COR-L47 (cell line): ENCODE measurements around the gene TMEM178B.
"Not testable (repeated sequence)": the region's sequence is repeated elsewhere in the genome, so short reads cannot be mapped to it uniquely, and the experiment has no call there.

Source experiments
- DNase-seq: peaks from one replicate; lab custom pipeline; 2025; lab: John Stamatoyannopoulos, UW

The TMEM178B gene

GRCh38 chr7:141312828-141313521 is 239.1 kb downstream of the TMEM178B start:
- no peak for DNase-seq

GRCh38 chr7:141313896-141314295 is 240.0 kb downstream of the TMEM178B start:
- no peak for DNase-seq

DNA sequence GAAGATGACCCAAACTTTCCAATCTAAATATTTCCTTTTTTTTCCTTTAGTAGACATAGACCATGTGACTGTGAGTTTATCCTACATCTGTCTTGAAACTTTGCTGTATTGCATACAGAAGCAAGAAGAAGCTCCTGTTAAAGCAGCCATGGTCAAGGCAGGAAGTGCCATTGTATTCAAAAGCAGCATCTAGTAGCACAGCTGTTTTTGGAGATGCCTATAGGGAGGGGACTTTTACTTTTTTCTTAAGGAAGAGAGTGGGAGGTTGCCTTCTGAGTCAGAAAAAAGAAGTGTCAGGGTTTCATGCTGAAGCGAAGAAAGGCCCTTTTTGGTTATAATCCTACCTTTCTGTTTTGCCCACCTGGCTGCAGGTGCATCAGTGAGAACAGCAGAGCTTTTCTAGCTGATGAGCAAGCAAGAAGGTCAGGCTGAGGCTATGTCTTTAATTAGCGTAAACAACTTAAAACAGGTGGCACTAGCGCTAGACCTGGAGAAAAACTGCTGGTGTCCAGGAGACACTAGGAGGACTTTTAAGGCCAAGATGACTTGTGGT is 243.2 kb downstream of the TMEM178B start:
- no peak for DNase-seq

- no peak for DNase-seq
Measured at GRCh38 chr7:141320287-141320686, 246.4 kb downstream of the TMEM178B start.

DNA sequence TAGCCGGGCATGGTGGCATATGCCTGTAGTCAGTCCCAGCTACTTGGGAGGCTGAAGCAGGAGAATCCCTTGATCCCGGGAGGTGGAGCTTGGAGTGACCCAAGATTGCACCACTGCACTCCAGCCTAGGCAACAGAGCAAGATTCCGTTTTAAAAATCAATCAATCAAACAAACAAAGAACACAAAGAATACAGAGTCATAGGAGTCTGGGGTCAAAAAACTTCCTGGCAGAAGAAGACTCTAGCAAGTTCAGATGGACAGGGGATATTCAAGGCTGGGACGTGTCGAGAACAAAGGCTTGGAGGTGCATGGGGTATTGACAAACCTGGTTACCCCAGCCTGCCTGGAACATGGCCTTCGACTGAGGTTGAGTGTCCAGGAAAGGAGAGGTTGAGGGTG is 248.5 kb downstream of the TMEM178B start:
- DNase-seq: no peak

DNA sequence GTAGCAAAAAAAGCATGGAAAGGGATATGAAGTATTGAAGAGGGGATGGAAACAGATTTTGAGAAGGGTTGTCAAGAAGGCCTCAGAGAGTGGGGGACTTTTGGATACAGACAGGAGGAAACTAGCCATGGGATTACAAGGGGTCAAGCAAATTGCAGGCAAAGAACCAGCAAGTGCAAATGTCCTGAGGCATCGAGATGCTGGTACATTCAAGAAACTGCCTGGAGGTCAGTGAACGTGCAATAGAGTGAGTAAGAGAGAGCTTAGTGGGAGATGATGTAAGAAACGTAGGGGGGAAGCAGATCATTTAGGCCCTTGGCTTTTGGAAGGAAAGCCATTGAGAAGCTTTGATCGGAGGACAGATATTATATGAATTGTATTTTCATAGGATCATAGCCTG is 250.0 kb downstream of the TMEM178B start:
- no peak for DNase-seq

- DNase-seq: no peak
Measured at GRCh38 chr7:141324870-141325269, 251.0 kb downstream of the TMEM178B start.

- DNase-seq: no peak
Measured at GRCh38 chr7:141325275-141325674, 251.4 kb downstream of the TMEM178B start.

- no peak for DNase-seq
Measured at GRCh38 chr7:141328290-141328689, 254.4 kb downstream of the TMEM178B start.

DNA sequence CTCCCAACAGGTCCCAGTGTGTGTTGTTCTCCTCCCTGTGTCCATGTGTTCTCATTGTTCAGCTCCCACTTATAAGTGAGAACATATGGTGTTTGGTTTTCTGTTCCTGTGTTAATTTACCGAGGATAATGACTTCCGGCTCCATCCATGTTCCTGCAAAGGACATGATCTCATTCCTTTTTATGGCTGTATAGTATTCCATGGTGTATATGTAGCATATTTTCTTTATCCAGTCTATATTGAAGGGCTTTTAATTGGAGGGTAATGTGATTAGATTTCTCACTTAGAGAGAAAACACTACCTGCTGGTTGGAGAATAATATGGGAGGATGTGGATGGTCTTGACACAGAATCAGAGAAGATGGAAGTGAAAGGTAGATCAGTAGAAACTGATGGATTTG is 256.4 kb downstream of the TMEM178B start:
- DNase-seq: not testable (repeated sequence)

DNA sequence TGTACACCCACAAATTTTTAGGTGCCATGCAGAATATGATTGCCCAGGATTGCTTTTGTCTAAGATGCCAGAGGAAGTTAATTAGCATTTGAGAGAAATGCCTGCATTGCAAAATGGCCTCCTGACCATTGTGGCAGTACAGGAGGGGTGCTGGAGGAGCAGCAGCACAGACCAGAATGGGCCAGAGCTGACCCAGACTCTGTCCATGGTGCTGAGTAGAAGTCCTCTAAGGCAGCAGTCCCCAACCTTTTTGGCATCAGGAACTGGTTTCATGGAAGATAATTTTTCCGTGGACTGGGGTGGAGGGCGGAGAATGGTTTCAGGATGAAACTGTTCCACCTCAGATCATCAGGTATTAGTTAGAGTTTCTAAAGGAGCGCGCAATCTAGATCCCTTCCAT is 259.6 kb downstream of the TMEM178B start:
- DNase-seq: no peak

- DNase-seq: no peak
Measured at GRCh38 chr7:141335164-141335563, 261.3 kb downstream of the TMEM178B start.

DNA sequence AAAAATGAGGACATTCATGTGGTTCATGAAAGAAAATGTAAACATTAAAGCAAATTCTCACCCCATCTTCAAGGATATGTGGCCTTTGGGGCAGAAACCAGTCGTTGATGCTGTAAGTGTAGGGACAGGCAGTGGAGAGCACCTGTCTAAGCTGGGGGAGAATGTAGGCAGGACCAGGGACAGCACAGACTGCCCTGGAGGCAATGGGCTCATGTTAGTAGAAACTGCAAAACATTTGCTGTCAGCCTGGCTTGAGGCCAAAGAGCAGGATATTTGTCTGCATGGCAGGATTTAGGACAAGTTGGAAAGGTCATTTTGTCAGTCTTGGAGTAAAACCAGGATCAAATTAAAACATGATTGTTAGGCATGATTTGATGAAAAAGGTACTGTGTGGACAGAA is 265.7 kb downstream of the TMEM178B start:
- DNase-seq: no peak

DNA sequence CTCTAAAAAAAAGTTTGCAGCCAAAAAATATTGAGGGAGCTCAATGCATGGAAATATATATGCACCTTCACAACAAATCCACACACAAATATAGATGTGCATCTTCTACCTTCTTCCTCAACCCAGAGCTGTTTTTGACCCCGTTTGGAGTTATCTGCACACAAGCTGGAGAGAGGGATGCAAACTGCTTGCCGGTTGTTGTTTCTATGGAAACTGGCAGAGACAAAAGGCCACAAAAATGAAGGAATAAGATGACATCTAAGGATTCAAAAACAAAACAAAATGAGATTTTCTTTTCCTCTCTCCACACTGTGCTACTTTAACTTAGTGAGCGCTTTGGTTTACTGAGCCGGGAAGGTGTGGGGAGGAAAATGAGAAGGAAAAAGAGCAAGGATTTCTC is 267.1 kb downstream of the TMEM178B start:
- no peak for DNase-seq

GRCh38 chr7:141342621-141343408 is 269.0 kb downstream of the TMEM178B start:
- DNase-seq: no peak

DNA sequence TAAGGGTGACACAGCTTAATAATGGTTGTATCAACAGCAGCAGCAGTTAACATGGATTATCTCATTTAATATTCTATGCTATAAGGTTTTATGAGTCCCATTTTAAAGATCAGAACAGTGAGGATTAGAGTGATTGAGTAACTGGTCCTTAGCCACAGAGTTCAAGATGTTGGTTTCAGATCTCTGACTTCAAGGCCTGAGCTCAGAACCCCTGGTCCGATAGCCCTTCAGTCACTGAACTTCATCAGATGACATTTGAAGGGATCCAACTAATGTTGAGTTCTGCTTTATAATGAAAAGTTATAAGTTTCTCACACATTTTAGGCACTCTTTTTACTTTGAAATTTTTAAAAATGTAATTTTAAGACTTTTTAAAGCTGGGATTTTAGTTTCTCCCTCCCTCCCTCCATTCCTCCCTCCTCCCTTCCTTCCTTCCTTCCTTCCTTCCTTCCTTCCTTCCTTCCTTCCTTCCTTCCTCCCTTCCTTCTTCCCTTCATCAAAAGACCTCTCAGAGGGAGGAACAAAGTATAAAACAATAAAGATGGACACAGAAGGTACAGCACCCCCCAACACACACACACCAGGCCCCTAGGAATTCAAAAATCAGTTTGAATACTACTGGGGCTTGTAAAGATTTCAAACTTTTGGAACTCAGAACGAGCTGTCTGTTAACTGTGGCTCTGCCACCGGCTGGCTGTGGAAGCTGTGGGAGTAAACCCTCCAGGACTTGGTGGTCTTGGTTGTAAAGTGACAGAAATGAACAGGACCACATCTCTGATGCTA is 270.5 kb downstream of the TMEM178B start:
- no peak for DNase-seq

GRCh38 chr7:141348728-141349127 is 274.9 kb downstream of the TMEM178B start:
- no peak for DNase-seq

DNA sequence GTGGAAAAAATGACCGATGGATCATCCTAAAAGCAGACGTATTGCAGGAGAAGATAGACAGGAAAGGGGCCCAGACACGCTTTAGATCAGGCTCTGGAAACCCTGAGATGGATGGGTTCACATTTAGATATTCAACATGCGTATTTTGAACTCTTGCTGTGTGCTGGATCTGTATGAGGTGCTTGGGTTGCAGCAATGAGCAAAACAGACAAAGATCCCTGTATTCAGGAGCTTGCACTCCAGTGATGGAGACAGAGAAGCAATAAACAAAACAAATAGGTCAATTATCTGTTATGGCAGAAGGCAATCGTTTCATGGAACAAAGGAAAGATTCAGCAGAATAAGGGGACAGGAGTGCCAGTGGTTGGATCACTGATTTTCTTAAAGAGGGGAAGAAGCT is 275.5 kb downstream of the TMEM178B start:
- DNase-seq: no peak

DNA sequence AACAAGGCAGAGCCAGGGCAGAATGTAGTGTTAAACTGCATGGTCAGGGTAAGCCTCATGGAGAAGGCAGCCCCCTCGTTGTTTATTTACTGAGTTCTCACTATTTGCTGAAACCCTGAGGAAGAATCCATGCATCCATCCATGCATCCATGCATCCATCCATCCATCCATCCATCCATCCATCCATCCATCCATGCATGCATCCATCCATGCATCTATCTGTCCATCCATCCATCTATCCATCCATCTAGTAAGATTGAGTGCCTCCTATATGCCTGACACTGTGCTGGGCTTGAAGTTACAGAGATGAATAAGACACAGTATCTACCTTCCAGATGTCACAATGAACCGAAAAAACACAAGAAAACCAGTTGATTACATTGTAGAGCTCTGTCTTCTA is 275.9 kb downstream of the TMEM178B start:
- no peak for DNase-seq

DNA sequence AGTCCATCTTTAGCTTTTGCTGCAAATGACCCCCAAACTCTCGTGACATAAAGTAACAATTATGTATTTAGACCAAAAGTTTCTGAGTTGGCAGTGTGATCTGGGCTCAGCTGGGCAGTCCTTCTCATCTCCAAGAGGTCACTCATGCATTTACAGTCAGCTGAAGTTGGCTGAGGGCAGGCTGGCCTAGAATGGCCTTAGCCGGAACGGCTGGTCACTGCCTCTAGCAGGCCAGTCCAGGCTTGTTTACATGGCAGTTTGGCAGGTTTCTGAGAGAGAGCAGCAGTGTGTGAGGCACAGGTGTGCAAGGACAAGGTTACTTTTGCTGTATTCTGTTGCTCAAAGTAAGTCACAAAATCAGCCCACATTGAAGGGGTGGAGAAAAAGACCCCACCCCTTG is 277.3 kb downstream of the TMEM178B start:
- no peak for DNase-seq

- DNase-seq: no peak
Measured at GRCh38 chr7:141352955-141353354, 279.1 kb downstream of the TMEM178B start.

DNA sequence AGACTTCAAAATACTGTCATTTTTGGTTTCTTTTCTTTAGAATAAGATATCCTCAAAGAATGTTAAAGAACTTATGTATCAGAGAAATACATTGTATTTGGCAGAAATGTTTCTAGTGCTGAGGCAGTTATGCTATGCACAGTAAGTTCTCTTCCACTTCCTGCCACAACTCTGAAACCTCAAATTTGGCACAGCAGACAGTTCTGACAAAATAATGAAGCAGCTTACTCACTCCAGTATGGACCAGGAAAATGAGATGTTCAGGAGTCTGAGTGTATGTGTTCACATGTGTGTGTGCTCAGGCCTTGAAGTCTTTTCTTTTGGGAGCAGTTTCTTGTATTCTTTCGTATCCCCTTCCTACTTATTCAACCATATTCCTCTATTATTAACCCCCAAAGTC is 280.4 kb downstream of the TMEM178B start:
- no peak for DNase-seq

DNA sequence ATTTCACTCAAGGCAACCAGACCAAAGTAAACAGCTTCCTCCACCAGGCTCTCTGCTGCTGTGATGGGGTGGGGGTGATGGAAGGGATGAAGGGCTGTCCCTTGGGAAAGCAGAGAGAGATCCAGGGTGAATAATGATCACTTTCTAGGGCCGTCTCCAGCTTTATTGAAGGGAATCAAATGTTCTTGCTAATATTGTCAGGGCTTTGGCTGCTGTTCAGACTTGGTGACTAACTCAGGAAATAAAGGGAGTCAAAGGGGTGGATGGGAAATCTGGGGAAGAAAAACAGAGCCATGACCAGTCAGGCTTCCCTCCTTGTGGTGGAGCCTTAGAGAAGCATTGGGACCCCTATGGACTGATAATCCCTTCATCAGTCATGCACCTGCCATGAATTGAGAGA is 281.2 kb downstream of the TMEM178B start:
- no peak for DNase-seq
